HG03558 (cell line): ENCODE data around the gene RAB35.
"Not testable (repeated sequence)": the region's sequence is repeated elsewhere in the genome, so short reads cannot be mapped to it uniquely, and the experiment has no call there.

Experiments
- ATAC-seq: cut with Tn5 transposase; IDR thresholded peaks from one replicate; pipeline ENCODE4 v1.9.1; 2021; ENCODE audit warnings: moderate number of reproducible peaks; ENCODE audit not compliant: unreplicated experiment; ENCODE audit errors: extremely low read depth

The RAB35 gene

DNA sequence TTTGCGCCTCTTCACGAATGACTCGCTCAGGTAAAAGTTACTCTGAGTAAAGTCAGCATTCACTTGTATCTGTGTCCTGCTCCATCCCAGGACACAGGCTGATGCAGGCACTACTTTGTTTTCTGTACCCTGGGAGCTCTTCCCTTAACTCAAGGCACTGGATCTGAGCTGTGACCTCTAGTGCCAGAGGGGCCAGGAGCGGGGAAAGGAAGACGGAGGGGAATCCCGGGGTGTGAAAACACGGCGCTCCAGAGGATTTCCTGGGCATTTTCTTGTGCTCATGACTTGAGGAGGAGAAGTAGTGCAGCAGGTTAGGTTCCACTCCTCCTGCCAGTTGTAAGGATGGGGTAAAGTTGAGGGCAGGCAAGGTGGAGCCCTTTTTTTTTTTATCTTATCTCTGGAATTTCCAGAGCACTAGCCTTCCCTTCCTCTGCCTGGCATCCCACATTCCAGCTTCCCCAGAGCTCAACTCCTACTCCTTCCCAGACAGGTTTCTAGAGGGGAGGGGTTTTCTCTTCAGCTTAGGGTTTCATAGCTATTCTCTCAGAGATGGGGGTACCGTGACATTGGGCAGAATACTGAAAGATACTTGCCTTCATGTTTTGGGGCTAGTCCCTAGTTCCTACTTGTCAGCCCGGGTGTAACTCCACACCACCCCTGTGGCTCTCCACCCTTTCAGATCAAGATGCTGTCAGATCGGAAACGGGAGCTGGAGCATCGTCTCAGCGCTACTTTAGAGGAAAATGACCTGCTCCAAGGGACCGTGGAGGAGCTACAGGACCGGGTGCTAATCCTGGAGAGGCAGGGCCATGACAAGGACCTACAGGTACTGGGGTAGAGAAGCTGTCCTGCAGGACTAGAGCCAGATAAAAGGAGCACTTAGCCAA, 52.3 kb downstream of the RAB35 start:
- ATAC-seq = no peak

- ATAC-seq = no peak
These were observed 53.5 kb downstream of the RAB35 start for GRCh38 chr12:120062976-120063579.

- no peak for ATAC-seq
These were observed 54.9 kb downstream of the RAB35 start for GRCh38 chr12:120061575-120062214.

- ATAC-seq = no peak
These were observed 55.8 kb downstream of the RAB35 start for GRCh38 chr12:120060717-120061116.

DNA sequence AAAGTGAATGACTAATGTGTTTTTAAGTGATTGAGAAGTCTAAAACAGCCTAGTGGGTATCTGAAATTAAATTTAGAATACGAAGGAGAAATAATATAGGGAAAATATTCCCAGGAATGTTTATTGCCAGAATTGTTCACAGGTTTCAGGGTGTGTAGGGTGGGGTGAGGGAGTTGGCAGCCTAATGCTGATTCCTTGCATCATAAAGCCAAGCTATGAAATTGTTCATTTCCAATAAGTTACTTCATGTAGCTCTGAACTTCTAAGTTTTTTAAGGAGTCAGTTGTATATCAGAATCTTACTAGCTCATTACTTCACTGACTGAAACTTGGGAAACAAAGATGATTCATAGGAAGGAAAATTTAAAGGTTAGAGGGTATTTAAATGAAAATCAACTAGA, 56.4 kb downstream of the RAB35 start:
- ATAC-seq = no peak

- no peak for ATAC-seq
These were observed 59.8 kb downstream of the RAB35 start for GRCh38 chr12:120056739-120057138.

- no peak for ATAC-seq
These were observed 61.1 kb downstream of the RAB35 start for GRCh38 chr12:120055231-120056000.

GRCh38 chr12:120054293-120054692, 62.3 kb downstream of the RAB35 start:
- ATAC-seq = no peak

DNA sequence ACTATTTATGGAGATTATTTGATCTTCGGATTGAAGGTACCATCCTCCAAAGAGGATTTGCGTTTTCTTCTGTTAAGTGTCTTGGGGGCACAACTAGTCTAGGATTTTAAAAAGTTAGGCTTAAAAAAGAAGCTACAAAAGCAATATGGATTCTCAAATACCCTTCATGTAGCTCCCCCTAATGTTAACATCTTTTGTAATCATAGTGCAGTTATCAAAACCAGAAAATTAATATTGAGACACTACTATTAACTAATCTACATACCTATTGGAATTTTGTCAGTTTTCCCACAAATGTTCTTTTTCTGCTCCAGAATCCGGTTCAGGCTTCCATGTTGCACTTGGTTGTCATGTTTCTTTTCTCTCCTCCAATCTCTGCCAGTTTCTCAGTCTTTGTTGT, 65.0 kb downstream of the RAB35 start:
- ATAC-seq = no peak

- no peak for ATAC-seq
These were observed 67.1 kb downstream of the RAB35 start for GRCh38 chr12:120049426-120049825.

GRCh38 chr12:120048263-120048662, 68.3 kb downstream of the RAB35 start:
- ATAC-seq = no peak

DNA sequence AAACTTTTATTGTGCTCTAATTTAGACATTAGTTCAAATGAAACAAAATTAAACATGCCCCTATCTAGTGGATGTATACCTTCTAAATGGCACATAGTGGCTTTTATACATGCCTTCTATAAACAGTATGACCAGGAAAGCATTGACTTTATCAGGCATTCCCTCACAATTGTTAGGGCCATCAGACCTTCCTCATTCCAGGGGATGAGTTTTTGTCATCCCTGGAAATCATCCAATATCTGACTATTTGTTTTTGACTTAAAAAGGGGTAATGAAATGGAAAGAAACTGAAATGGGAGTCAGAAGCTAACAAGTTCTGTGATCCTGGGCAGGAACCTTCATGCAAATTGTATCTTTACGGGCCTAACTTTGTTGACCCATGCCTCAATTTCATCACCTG, 69.5 kb downstream of the RAB35 start:
- no peak for ATAC-seq

GRCh38 chr12:120045367-120045766, 71.2 kb downstream of the RAB35 start:
- not testable (repeated sequence) for ATAC-seq
